HAP-1 (cell line): Measurements from ENCODE around the gene GIT1.
A peak's percentile ranks its signal among the peaks of the same experiment; 100 is the strongest.

Experiments used
- DNase-seq, 2 experiments: peaks; one replicate each; pipeline ENCODE4 v3.0.0-alpha.2; 2016 to 2020; ENCODE audit warnings: low spot score in 2 of 2
- H3K27me3 ChIP-seq: fragments of 250-450 bp; sonication (Bioruptor Pico); 2 replicates; pipeline ENCODE4 v1.5.1; 2020; ENCODE audit warnings: low read depth, mild to moderate bottlenecking, moderate library complexity
- H3K36me3 ChIP-seq: fragments of 250-450 bp; sonication (Bioruptor Pico); replicated peaks from 2 replicates; pipeline ENCODE4 v1.5.1; 2020; ENCODE audit warnings: mild to moderate bottlenecking
- H3K4me1 ChIP-seq: fragments of 250-450 bp; sonication (Bioruptor Pico); 2 replicates; pipeline ENCODE4 v1.5.1; 2020; ENCODE audit warnings: mild to moderate bottlenecking
- H3K4me3 ChIP-seq: fragments of 250-450 bp; sonication (Bioruptor Pico); 2 replicates; pipeline ENCODE4 v1.5.1; 2020; ENCODE audit warnings: mild to moderate bottlenecking, moderate library complexity
- H3K9me3 ChIP-seq: fragments of 250-450 bp; sonication (Bioruptor Pico); 2 replicates; pipeline ENCODE4 v1.5.1; 2020; ENCODE audit warnings: mild to moderate bottlenecking, moderate library complexity
- in situ Hi-C: fragments of 300-500 bp; cut with MboI; formaldehyde crosslinking; loops from 3 replicates; pipeline ENCODE4 v1.14.3; 2020; ENCODE audit warnings: low sequenced_read_pairs, inconsistent platforms, mixed read lengths

Gene GIT1

DNA sequence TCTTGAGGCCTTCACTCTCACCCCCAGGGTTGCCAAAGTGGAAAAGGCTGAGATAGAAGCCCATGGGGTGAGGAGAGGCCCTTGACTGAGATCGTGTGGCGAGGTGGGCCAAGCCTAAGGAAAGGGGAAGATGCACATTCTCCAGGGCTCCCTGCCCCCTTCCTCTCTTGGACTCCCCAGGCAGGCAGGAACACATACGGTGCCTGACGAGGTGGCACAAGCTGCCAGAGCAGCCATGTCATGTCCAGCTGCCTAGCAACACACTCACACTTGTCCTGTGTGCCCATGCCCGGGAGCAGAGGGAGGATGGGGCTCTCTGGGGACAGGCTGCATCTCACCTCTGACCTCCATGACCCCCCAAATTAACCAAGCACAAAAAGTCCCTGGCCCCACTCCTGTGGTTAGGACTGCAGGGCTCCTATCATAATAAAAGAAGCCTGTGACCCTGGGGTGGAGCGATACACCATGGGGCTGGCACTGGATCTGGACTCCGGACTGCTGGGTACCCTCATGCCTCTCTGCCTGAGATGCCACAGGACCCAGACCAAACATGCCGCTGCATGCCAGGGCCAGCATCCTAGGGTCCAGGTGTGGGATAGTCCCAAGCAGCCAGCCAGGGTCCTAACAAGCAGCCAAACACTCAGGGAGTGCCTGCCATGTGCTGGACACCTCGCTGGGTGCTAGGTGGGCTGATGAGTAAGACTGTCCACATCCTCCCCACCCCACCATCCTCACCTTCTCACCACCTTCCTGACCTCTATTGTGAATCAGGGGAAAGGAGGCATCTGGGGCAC lies 2.6 kb downstream of the GIT1 start:
- Histone ChIP-seq H3K4me1 (peaks cover 29% of the 10 kb centered on the region), H3K36me3 (peaks cover 9% of the 10 kb centered on the region), H3K4me3 (no peak overlapping the region), H3K9me3 (no peaks in the 10 kb centered on the region), H3K27me3 (no peaks in the 10 kb centered on the region)
- DNase-seq: no peak
- in situ Hi-C loops: no loop called here

GRCh38 chr17:29585080-29585751 lies 4.2 kb downstream of the GIT1 start:
- peaks cover 14% of the 10 kb centered on the region for H3K4me1 ChIP-seq
- no peaks in the 10 kb centered on the region for H3K9me3 ChIP-seq
- no peak for DNase-seq
- no peak overlapping the region for H3K4me3 ChIP-seq
- H3K36me3 ChIP-seq: peaks cover 18% of the 10 kb centered on the region
- H3K27me3 ChIP-seq: no peaks in the 10 kb centered on the region
- in situ Hi-C loops: no loop called here

GRCh38 chr17:29584452-29585079 lies 4.9 kb downstream of the GIT1 start:
- DNase-seq: no peak
- Histone ChIP-seq H3K4me1 (peaks cover 8% of the 10 kb centered on the region), H3K9me3 (no peaks in the 10 kb centered on the region), H3K36me3 (peaks cover 22% of the 10 kb centered on the region), H3K4me3 (no peak overlapping the region), H3K27me3 (no peaks in the 10 kb centered on the region)
- in situ Hi-C loops: no loop called here

- Histone ChIP-seq H3K27me3 (no peaks in the 10 kb centered on the region), H3K4me3 (no peak overlapping the region), H3K4me1 (peaks cover 8% of the 10 kb centered on the region), H3K36me3 (peaks cover 29% of the 10 kb centered on the region), H3K9me3 (no peaks in the 10 kb centered on the region)
- in situ Hi-C loops: no loop called here
- DNase-seq: no peak
Measured at GRCh38 chr17:29583324-29584248, 5.9 kb downstream of the GIT1 start.

DNA sequence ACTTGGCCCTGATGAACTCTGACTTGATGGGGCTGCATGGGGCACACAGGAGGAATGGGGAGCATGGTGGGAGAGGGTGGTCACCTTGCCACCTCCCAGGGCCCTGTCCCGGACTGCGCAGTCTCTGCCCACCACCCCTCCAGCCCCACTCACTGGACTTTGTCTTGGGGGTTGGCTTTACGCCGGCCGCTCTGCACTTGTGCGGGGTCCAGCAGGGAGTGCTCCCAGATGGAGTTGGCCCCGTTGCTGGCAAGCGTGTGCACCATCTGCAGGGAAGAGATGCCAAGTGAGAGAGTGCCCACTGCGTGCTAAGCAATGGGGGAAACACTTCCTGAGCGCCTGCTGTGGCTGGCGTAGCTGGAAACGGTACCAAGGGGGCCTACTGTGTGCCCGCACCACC lies 6.7 kb downstream of the GIT1 start:
- in situ Hi-C loops: no loop called here
- H3K36me3 ChIP-seq: peaks cover 36% of the 10 kb centered on the region
- DNase-seq: no peak
- H3K27me3 ChIP-seq: no peaks in the 10 kb centered on the region
- H3K4me1 ChIP-seq: peaks cover 5% of the 10 kb centered on the region
- H3K9me3 ChIP-seq: no peaks in the 10 kb centered on the region
- H3K4me3 ChIP-seq: no peak overlapping the region

DNA sequence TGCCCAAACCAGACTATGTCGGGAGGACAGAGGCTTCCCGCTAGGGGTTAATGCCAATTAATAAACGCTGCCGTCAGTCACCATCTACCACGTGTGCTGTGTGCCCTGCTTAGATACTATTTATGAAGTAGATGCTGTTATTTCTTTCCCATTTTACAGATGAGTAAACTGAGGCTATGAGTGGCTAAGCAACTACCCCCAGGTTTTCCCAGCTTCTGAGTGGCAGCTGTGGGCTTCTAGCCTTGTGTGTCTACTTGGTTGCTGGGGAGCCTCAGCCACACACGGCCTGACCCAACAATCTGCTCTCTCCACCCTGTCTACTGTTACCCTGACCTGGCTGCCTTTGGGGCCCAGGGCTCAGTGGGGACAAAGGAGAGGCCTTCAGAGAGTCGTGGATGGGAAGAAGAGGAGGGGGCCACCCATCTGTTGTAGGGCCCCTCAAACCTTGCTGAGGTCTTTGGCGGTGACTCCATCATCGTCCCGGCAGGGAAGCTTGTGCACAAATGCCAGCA lies 7.1 kb downstream of the GIT1 start:
- Histone ChIP-seq H3K36me3 (peaks cover 41% of the 10 kb centered on the region), H3K27me3 (no peaks in the 10 kb centered on the region), H3K9me3 (no peaks in the 10 kb centered on the region), H3K4me1 (peaks cover under 1% of the 10 kb centered on the region; the same call in 1 of the 2 replicates), H3K4me3 (no peak overlapping the region)
- no peak for DNase-seq
- in situ Hi-C loops: no loop called here

DNA sequence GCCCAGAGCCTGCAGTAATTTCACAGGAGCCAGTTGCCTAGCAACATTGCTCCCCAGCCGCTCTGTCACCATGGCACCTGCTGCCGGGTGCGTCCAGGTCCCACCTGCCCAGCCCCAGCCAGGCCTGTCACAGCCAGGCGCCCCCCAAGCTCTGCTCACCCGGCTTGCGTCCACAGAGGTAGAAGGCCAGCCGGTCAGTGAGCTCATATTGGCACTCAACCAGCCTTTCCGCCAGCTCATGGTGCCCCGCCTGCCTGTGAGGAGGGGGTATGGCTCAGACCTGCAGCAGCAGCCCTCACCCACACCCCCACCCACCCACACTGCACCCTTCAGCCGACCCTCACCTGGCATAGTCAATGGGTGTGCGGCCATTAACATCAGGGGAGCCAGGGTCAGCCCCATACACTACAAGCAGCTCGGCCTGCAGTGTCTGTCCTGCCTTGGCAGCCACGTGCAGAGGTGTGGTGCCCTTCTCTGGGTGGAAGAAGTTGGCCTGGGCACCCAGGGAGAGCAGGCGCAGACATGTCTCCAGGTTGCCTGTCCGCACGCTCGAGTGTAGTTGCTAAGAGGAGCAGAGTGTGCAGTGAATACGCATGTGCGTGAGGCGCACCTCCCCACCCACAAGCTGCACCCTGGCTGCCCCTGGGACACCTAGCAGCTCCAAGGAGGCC lies 7.7 kb downstream of the GIT1 start:
- Histone ChIP-seq H3K27me3 (no peaks in the 10 kb centered on the region), H3K4me3 (no peak overlapping the region), H3K4me1 (no peaks in the 10 kb centered on the region), H3K36me3 (peaks cover 47% of the 10 kb centered on the region), H3K9me3 (no peaks in the 10 kb centered on the region)
- in situ Hi-C loops: no loop called here
- DNase-seq: no peak

DNA sequence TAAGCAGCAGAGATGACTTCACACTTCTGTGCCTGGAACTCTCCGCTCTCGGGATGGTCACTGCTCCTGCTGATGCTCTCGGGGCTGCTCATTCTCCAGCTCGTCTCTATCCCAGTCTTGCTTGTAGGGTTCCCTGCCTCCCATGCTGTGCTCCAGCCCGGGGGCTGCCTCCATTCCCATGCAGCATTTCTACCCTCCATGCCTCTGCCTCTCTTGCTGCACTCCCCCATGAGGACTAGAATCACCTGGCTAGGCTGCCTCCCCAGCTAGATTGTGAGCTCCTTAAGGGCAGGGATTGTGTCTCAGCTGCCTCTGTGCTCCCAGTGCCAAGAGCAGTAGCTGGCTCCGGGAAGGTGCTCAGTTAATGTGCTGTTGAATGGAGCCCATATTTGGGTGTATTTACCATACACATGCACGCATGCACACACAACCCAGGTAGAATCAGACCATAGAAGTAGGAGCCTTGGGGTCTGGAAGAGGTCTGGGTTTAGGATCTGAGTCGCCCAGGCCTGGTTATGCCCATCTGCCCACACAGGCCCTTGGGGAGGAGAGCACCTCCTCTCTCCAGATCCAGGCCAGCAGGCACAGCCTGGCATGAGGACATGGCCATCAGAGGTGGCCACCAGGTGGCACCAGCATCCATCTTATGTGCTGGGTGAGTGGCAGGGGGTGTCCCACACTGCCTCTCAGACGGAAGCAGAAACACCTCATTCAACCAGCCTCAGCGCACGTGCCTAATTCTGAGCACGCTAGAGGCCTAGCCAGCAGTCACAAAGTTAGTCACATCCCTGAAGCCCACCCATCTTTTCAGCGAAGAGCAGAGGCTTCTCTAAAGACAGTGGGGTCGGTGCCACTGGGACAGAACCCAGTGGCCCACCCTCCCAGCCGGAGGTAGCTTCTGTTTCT lies 9.3 kb downstream of the GIT1 start:
- H3K4me3 ChIP-seq: no peak overlapping the region
- peak; percentile 53 to 84 for DNase-seq

DNA sequence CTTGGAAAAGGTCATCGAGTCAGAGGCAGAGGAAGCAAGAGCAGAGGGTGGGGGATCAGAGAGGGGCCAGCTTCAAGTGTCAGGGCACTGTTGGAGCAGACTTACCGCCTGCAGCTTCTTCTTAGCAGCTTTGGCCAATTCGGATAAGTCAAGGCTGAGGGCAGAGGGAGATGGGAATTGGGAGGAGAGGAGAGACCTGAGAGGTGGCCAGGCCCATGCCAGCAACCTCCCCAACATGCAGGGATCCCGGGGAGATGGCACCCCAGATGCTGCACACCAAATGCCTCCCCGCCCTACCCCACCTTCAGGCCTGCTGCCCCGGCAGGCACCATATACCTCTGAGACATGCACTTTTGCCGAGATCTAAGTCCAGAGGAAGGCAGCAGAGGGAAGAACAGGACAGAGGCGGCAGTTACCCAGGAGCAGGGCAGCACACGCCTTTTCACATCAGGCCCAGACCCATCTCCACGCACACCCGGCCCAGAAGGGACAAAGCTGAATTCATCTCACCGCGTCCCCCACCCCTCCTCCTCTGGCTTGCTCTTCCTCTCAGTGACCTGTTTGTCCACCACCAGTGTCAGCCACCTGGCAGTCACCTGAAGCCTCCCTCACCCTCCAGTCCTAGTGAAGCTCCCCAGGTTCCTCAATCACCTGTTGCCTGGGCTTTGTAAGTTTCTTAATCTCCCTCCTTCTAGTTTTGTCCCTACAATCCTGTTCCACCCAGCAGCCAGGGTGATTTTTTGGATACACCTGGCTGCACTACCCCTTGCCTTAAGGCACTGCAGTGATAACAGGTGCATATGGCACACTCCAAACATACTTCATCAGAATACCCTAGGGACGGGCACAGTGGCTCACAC lies 10.6 kb downstream of the GIT1 start:
- H3K4me1 ChIP-seq: no peaks in the 10 kb centered on the region
- H3K9me3 ChIP-seq: no peaks in the 10 kb centered on the region
- DNase-seq: no peak
- no peak overlapping the region for H3K4me3 ChIP-seq
- H3K36me3 ChIP-seq: peaks cover 70% of the 10 kb centered on the region
- H3K27me3 ChIP-seq: no peaks in the 10 kb centered on the region
- in situ Hi-C loops: no loop called here

More for the DNA sequence above, 9.3 kb downstream of the GIT1 start:
- in situ Hi-C loops: no loop called here
- peaks cover 60% of the 10 kb centered on the region for H3K36me3 ChIP-seq
- H3K4me1 ChIP-seq: no peaks in the 10 kb centered on the region
- no peaks in the 10 kb centered on the region for H3K27me3 ChIP-seq
- H3K9me3 ChIP-seq: no peaks in the 10 kb centered on the region

- DNase-seq: no peak
- Histone ChIP-seq H3K36me3 (peaks cover 78% of the 10 kb centered on the region), H3K4me3 (no peak overlapping the region), H3K27me3 (no peaks in the 10 kb centered on the region), H3K4me1 (no peaks in the 10 kb centered on the region), H3K9me3 (no peaks in the 10 kb centered on the region)
- in situ Hi-C loops: no loop called here
Measured at GRCh38 chr17:29577385-29578211, 11.8 kb downstream of the GIT1 start.

DNA sequence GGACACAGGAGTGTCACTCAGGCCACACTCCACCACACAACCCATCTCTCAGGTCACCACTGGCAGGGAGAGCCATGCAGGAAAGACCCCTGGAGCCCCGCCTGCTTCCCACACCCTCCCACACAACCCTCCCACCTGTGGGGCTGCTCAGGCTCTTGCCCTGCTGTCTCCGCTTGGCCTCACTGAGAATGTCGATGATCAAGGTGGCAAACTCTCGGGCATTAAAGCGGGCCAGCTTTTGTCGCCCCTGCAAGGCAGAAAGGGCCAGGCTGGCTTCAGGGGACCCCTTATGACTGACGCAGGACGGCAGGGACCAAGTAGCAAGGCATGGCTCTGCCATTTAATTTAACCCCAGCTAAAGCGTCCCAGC lies 12.5 kb downstream of the GIT1 start:
- in situ Hi-C loops: no loop called here
- no peaks in the 10 kb centered on the region for H3K4me1 ChIP-seq
- no peaks in the 10 kb centered on the region for H3K9me3 ChIP-seq
- DNase-seq: no peak
- H3K27me3 ChIP-seq: no peaks in the 10 kb centered on the region
- H3K36me3 ChIP-seq: peaks cover 75% of the 10 kb centered on the region
- H3K4me3 ChIP-seq: no peak overlapping the region
